Amniotic epithelial cell (primary cell): ENCODE measurements around the gene ADGRF4.

ENCODE experiments used
- DNase-seq: peaks from one replicate; pipeline ENCODE4 v3.0.0-alpha.2; 2010; ENCODE audit warnings: low read depth

Gene ADGRF4, protein sequence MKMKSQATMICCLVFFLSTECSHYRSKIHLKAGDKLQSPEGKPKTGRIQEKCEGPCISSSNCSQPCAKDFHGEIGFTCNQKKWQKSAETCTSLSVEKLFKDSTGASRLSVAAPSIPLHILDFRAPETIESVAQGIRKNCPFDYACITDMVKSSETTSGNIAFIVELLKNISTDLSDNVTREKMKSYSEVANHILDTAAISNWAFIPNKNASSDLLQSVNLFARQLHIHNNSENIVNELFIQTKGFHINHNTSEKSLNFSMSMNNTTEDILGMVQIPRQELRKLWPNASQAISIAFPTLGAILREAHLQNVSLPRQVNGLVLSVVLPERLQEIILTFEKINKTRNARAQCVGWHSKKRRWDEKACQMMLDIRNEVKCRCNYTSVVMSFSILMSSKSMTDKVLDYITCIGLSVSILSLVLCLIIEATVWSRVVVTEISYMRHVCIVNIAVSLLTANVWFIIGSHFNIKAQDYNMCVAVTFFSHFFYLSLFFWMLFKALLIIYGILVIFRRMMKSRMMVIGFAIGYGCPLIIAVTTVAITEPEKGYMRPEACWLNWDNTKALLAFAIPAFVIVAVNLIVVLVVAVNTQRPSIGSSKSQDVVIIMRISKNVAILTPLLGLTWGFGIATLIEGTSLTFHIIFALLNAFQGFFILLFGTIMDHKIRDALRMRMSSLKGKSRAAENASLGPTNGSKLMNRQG

DNA sequence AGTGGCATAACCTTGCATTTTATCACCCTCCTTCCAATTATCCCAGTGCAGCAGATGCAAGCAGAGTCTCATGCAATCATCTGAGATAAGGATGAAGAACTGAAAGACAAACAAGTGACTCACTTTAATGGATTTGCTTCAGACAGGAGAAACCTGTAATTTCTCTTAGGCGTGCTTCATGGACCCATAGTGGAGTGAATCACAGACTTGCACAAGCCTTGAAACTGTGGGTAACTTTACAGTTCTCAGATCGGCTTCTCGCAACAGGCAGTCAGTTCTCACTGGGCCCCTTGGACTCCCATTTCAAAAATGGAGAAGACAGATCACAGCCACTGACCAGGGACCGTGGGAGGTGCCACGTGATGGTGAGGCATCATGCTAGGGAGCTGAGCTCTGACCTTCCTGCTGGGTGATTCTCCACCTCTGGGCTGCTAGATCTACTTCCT, at the start of gene ADGRF4:
TSS of gene ADGRF4 (plus strand) at position 239 of the 446 bp plus-strand sequence. CDS start 8,666 bp downstream, outside the sequence.
- peak; percentile 100 for DNase-seq

GRCh38 chr6:47650553-47651432, 47.6 kb upstream of the ADGRF4 start:
- no peak for DNase-seq

GRCh38 chr6:47651505-47651944, 46.9 kb upstream of the ADGRF4 start:
- peak; percentile 52 for DNase-seq

- no peak for DNase-seq
Measured at GRCh38 chr6:47653706-47654105, 44.7 kb upstream of the ADGRF4 start.

DNA sequence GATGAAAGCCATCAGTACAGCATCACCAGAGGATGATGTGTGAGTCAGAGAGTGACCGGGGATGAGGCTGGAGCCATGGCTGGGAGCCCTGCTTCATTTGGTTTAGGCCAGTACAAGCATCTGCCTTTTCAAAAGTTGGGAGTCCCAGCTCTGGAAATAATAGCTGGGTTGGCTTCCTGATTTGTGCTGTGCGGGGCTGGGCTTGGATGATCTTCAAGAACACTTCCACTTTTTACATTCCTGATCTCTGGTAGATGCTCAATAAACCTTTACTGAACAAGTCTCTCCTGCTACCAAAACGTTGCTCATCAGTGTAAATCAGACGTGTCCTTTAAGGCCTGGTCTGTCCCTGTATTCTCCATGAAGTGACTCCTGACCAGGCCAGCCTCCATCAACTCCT, 44.1 kb upstream of the ADGRF4 start:
- DNase-seq: no peak

DNA sequence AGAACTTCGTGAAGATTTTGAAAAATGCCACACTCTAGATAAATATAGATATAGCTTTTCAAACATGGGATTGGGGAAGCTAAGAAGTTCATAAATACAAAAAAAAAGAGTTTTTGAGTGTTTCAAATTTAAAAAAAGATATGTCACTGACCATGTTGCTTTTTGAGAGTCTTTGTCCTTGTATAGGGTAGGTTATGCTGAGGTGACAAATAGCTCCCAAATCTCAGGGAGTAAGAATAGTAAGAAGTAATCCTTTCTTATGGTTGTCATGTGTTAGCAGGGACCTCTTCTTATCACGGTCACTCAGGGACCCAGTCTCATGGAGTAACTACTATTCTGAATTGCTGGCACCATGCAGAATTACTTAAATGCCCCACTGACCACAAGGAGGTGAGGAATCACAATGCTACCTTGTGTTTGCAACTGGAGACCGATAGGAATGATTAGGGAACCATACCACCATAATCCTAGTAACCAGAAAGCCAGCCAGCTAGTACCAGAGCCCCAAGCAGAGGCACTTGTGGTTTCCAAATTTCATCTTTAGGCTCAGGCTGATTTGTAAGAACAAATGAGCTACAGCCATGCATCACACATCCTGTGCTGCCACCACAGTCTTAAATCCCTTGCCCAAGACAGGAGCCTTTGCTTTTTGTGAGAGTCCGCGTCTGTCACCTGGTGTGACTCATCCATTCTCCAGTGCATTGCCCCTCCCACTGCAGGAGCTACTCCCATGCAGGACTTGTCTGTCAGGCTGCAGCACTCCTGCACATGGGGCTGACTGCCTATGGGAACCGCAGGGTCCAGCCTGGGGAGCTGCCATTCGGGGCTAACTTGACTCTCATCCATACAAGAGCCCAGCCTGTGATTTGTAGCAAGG, 42.4 kb upstream of the ADGRF4 start:
- peak; percentile 53 for DNase-seq

DNA sequence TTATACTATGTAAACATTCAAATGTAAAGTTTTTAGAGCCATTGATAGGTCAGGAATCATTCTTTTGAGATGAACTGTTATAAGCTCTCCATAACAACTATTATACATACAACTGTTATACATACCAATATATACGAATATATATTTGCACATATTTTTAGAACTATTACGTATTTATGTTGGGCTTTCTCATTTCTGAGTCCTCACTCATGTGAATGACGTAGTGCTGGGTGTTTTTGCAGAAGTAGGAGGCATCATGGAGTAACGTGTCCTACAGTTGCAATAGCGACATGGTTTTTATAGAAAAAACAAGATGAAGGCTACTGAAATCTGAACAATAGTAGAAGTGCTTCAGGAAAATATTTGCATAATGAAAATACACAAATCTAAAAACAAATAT, 36.4 kb upstream of the ADGRF4 start:
- DNase-seq: no peak

DNA sequence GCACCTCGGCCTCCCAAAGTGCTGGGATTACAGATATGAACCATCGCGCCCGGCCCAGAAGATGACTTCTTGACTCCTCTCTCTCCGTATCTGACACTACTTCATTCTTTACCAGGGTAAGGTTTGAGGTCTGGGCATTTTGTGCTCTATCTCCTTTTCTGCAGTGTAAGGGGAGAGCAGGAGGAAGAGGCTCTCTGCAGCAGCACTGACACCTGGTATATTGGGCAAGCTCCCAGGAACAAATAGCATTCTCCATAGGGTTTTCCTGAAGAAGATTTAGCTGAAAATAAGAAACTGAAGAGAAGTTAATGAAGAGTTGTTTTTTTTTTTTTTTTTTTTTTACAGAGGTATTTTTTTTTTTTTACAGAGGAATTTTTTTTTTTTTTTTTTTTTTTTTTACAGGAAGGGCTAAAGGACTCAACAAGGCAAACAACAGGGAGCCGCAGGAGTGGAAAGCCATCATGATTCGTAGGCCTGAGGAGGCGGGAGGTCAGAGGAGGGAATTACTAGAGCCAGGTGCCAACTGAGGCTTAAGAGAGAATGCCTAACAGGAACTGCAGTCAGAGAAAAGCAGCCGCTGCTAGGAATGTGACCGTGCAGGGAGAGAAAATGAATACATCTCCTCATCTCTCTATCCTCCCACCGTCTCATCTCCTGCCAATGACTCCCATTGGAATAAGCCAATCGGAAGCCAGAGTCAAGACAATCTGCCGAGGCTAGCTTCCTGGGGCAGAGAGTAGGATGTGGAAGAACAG, 34.7 kb upstream of the ADGRF4 start:
- no peak for DNase-seq

DNA sequence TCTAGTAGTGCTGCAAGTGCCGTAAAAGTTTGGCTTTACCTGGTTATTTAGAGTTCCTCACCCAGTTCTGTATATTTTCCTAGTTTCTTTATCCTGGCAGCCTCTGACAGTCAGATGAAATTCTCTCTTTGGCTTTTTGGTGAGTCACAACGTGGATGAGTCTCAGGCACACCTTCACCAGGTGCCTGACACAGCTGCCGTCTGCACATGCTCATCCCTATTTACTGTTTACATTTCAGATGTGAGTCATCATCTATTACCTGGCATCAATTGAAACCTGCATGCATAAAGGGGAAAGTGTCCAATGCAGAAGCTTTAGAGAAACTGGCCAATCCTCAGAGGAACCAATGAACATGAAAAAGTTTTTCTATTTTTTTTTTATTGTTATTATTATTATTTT, 33.3 kb upstream of the ADGRF4 start:
- no peak for DNase-seq

GRCh38 chr6:47669684-47670513, 28.5 kb upstream of the ADGRF4 start:
- peak; percentile 96 for DNase-seq

DNA sequence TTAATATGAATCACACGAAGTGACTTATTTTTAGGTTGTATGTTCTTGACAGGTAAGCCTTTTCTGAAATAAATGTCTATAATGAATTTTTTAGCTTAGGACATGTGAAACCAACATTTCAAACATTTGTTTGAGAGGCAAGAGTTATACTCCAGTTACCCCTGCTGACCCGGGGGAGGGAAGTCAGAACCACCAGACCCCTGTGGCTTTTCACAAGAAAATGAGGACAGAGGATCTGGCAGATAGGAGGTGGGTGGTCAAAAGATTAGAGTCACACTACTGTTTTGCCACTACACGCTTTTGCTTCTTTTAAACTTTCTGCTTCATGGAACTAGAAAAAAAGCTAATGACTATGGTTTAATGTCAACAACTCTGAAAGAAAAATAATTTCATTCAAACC, 27.5 kb upstream of the ADGRF4 start:
- peak; percentile 31 for DNase-seq

- no peak for DNase-seq
Measured at GRCh38 chr6:47671777-47672176, 26.6 kb upstream of the ADGRF4 start.

GRCh38 chr6:47672816-47673215, 25.6 kb upstream of the ADGRF4 start:
- no peak for DNase-seq

DNA sequence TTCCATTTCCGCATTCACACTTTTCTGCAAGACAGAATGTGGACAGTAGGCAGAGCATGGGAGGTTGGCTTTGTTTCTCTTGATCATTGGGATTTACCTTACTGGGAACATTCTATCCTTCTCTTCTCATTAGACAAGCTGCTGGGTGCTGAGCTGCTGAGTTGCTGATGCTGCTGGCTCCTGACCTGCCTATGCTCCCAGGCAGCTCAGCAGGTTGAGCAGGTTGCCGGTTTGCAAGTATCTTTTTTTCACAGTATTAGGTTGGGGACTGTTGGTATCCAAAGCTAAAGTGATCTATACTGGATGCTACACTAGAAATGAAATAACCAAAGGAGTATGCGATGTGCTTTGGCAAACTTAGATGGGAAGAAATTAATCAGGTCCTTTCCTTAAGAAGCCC, 23.7 kb upstream of the ADGRF4 start:
- DNase-seq: no peak

DNA sequence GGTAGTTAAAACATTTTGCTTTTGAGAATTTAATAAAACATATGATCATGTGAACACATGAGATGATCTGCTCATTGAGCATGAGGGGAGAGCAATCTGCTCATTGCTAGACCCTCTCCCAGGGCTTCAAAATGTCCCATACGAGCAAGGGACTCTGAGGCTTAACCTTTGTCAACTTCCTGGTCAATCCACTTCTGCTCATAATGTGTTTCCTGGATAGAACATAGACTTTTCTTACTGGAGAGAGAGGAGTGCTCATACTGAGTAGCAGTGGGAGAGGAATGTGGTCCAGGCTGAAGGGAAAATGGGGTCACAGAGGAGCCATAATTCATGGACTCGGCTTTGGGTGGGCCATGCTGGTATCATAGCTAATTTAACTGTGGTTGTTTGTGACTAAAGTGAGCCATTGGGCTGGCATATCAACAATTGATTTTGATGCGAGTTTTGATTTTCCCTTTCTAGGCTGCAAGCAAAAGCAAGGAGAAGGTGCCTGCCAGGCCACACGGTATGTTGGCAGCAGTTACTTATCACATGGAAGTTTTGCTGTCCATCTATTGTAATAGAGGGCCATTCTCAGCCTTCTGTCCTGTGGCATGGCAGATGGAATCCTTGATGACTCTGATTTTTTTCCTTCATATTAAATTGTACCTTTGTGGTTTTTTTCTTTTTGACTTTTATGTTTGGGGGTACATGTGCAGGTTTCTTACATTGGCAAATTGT, 20.8 kb upstream of the ADGRF4 start:
- no peak for DNase-seq

- DNase-seq: no peak
Measured at GRCh38 chr6:47678739-47679138, 19.6 kb upstream of the ADGRF4 start.

- no peak for DNase-seq
Measured at GRCh38 chr6:47679322-47679906, 19.0 kb upstream of the ADGRF4 start.

DNA sequence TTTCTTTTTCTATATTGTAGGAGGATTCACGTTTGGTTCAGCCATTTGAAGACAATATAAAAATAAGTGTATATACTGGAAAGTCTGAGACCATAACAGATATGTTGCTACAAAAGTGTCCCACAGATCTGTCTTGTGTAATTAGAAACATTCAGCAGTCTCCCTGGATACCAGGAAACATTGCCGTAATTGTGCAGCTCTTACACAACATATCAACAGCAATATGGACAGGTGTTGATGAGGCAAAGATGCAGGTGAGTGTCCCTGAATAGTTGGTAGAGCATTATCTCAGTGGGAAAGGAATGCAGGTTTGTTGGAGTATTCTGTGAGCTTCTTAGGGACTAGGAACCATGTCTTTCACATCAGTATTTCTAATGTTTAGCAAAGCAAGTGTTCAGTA, 18.3 kb upstream of the ADGRF4 start:
- DNase-seq: no peak

DNA sequence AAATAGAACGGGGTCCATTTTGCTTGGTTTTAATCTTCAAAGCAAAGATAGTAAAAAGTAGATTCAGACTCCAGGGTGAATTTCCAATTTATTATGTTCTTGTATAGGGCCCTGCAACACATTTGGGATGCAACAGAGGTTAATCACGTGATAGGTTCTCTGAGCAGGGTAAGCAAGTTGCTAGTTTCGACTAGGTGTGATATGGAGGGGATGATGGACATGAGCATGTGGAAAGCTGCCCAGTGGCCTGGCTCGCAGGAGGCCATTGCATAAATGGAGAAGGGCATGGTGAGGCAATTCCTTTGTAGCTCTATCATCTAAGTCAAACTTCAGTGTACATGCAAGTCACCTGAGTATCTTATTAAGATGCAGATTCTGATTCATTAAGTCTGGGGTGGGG, 17.7 kb upstream of the ADGRF4 start:
- no peak for DNase-seq
